ENCODE data around the gene ZNF496. TPM values are rescaled to one million over a fixed set of nuclear protein-coding genes. Genes with fewer than 3 reads are reported as not detected.
A peak's percentile ranks its signal among the peaks of the same experiment; 100 is the strongest.
"Not testable (repeated sequence)": the region's sequence is repeated elsewhere in the genome, so short reads cannot be mapped to it uniquely, and the experiment has no call there.

ZNF496 gene
- total RNA-seq, 2 donors from 2014 or later: 30.0 to 53.4 TPM

DNA sequence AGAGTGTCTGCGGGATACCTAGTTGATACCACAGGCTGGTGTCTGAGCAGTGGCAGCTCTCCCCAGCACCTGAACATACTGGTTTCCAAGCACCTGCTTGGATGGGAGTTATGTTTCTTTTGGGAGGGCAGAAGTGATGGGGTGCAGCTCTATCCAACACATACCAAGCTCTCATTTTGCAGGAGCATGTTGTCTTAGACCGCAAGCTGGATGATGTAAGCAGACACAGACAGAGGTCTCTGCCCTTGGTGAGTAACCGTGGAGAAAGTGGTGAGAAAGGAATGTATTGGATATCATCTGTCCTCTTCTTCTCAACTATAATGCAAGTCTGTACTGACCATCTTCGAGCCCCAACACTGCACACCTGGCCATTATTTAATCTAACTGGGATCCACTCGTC is 37.4 kb downstream of the ZNF496 start:
- H3K9me3 ChIP-seq: no peaks in the 10 kb centered on the region
- DNase-seq (no peak), ATAC-seq (no peak)
- no peaks in the 10 kb centered on the region for H3K36me3 ChIP-seq (replicated peaks in 1 of 2; ENCODE audit: insufficient read depth in 1 of 2, low read depth in 2 of 2)
- H3K4me1 ChIP-seq: no peaks in the 10 kb centered on the region
- no peak overlapping the region for H3K4me3 ChIP-seq
- intact Hi-C loops (cut with DNase I): no loop called here
- no peak overlapping the region for H3K27ac ChIP-seq
- WGBS, 2 donors: 79 to 91% methylated on average over 5 of the region's 5 CpGs
- no peaks in the 10 kb centered on the region for H3K27me3 ChIP-seq
- TF ChIP-seq POLR2A (IDR thresholded peaks at IDR 0.05) (no peak), CTCF (IDR thresholded peaks at IDR 0.05) (no peak)

DNA sequence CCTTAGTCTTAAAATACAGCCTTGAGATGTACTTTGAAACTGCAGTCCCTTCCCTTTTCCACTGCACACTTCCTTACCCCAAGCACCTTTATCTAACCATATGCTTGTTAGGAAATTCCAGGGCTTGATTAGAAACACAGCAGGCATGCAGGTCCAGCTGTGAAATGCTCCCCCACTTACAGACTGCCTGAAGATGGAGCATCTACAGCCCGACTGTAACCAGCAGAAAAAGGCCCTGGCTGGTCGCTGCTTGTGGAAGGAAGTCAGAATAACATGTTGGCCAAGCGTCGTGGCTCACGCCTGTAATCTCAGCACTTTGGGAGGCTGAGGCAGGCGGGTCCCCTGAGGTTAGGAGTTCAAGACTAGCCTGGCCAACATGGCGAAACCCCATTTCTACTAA is 38.6 kb downstream of the ZNF496 start:
- Histone ChIP-seq H3K4me3 (no peak overlapping the region), H3K27ac (no peak overlapping the region), H3K9me3 (no peaks in the 10 kb centered on the region), H3K36me3 (replicated peaks in 1 of 2; ENCODE audit: insufficient read depth in 1 of 2, low read depth in 2 of 2) (no peaks in the 10 kb centered on the region), H3K4me1 (no peaks in the 10 kb centered on the region), H3K27me3 (no peaks in the 10 kb centered on the region)
- intact Hi-C loops (cut with DNase I): no loop called here
- 73 to 88% methylated on average over 7 of the region's 7 CpGs for WGBS, 2 donors
- ATAC-seq (no peak), DNase-seq (no peak)
- no peak for TF ChIP-seq POLR2A (IDR thresholded peaks at IDR 0.05)
- no peak for TF ChIP-seq CTCF (IDR thresholded peaks at IDR 0.05)

DNA sequence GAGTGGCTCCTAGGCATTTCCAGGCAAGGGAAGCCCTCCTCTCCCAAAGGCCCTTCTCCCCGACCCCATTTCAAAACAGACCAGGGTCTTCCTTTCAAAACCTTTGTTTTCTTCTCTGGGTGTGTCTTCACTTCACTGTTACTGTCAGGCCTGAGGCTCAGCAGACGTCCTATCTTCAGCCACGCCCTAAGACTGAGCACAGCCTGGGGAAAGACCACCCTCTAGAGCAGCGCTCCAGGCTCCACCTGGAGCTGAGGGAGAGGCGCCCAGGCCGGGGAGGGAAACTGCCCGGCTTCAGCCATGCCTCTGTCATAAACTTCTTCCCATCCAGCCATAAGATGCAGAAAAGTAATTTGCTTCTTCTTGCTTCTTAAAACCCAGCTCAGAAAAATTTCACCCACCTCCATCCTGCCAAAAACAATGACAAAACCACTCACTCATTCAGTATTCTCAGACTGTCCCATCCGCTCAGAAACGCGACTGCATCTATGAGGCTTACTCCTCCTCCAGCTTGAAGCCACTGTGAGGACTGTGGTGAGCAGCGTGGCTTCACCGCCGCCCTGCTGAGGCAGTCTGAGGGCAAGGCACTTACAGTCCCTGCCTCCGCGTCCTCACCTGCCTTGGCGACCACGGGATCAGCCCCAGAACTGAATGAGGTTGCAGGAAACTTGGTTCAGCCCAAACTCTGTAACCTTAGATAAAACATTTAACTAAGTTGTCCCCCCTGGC is 39.7 kb downstream of the ZNF496 start:
- intact Hi-C loops (cut with DNase I): no loop called here
- Histone ChIP-seq H3K9me3 (no peaks in the 10 kb centered on the region), H3K36me3 (replicated peaks in 1 of 2; ENCODE audit: insufficient read depth in 1 of 2, low read depth in 2 of 2) (no peaks in the 10 kb centered on the region), H3K4me1 (no peaks in the 10 kb centered on the region), H3K27me3 (no peaks in the 10 kb centered on the region), H3K27ac (no peak overlapping the region), H3K4me3 (no peak overlapping the region)
- ATAC-seq (no peak), DNase-seq (no peak)
- TF ChIP-seq POLR2A (IDR thresholded peaks at IDR 0.05): no peak
- TF ChIP-seq CTCF (IDR thresholded peaks at IDR 0.05): no peak
- 71 to 73% methylated on average over 17 of the region's 17 CpGs for WGBS, 2 donors

DNA sequence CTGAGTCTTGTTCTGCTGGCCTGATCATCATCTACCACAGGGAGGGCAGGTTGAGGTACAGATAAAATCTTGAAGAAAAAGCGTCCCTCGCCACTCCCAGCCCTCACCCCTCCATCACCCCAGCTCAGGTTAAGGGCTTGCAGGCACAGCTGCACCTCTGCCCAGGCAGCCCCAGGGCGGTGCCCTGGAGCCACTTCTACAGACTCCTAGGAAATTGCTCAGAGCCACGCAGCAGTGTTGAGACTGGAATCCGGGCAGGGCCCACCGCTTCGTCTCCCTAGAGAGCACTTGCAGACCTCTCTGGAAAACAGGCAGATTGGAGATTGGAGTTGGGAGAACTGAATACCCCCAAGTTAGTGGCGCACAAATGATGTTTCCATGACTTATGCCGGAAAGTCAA is 40.5 kb downstream of the ZNF496 start:
- Histone ChIP-seq H3K27ac (no peak overlapping the region), H3K36me3 (replicated peaks in 1 of 2; ENCODE audit: insufficient read depth in 1 of 2, low read depth in 2 of 2) (no peaks in the 10 kb centered on the region), H3K4me1 (no peaks in the 10 kb centered on the region), H3K4me3 (no peak overlapping the region), H3K9me3 (no peaks in the 10 kb centered on the region), H3K27me3 (no peaks in the 10 kb centered on the region)
- TF ChIP-seq POLR2A (IDR thresholded peaks at IDR 0.05): no peak
- TF ChIP-seq CTCF (IDR thresholded peaks at IDR 0.05): no peak
- no peak for ATAC-seq
- intact Hi-C loops (cut with DNase I): no loop called here
- 93 to 95% methylated on average over 6 to 9 of the region's 9 CpGs for WGBS, 2 donors
- DNase-seq: no peak

DNA sequence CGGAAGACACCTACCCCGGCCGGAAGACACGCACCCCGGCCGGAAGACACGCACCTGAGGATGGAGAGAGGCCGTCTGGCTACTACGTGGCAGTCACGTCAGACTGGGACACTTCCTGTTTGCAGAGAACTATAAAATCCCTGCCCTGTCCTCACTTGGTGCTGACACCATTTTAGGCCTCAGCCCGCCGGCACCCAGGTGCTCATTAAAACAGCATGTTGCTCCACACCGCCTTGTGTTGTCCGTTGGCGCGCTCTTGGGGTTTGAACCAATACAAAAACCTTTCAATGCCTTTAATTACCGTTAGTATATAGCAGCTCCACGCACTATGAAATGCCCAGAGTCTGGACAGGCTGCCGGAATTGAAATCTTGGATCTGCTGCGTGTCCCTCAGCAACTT is 41.1 kb downstream of the ZNF496 start:
- WGBS, 2 donors: 93 to 99% methylated on average over 19 to 20 of the region's 20 CpGs
- intact Hi-C loops (cut with DNase I): no loop called here
- H3K4me1 ChIP-seq: no peaks in the 10 kb centered on the region
- H3K9me3 ChIP-seq: no peaks in the 10 kb centered on the region
- DNase-seq (peak in 1 of 4 donors; percentile 2), ATAC-seq (no peak)
- H3K27me3 ChIP-seq: no peaks in the 10 kb centered on the region
- no peak overlapping the region for H3K27ac ChIP-seq
- H3K4me3 ChIP-seq: no peak overlapping the region
- no peak for TF ChIP-seq POLR2A (IDR thresholded peaks at IDR 0.05)
- TF ChIP-seq CTCF (IDR thresholded peaks at IDR 0.05): no peak
- no peaks in the 10 kb centered on the region for H3K36me3 ChIP-seq (replicated peaks in 1 of 2; ENCODE audit: insufficient read depth in 1 of 2, low read depth in 2 of 2)

DNA sequence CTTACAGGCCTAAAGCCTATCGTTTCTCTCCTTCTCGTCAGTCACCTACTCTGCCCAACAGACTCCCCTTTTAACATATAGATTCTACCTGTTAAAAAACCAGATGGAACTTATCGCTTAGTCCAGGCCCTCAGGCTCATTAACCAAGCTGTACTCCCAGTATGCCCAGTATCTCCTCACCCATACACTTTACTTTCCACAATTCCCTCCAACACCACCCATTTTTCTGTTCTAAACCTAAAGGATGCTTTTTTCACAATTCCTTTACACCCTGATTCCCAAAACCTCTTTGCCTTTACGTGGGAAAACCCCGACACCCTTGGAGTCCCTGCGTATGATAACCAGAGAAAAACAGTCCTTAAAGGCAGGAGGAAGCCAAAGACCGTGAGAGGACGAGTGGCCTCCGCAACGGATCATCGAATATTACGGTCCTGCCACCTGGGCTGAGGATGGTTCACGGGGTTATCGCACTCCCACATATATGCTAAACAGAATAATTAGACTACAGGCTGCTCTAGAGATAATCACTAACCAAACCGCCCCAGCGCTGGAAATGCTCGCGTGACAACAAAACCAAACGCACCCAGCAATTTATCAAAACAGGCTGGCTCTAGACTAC is 42.3 kb downstream of the ZNF496 start:
- H3K36me3 ChIP-seq (replicated peaks in 1 of 2; ENCODE audit: insufficient read depth in 1 of 2, low read depth in 2 of 2); H3K9me3 ChIP-seq; H3K27ac ChIP-seq; H3K4me1 ChIP-seq; H3K27me3 ChIP-seq; intact Hi-C loops (cut with DNase I); H3K4me3 ChIP-seq; ATAC-seq; DNase-seq: not testable (repeated sequence)
- WGBS, 2 donors: 85 to 92% methylated on average over 19 of the region's 19 CpGs
